Endometrial microvascular endothelial cells (primary cell): Measurements from ENCODE around the gene CDKL4. TPM values are rescaled to one million over a fixed set of nuclear protein-coding genes. Genes with fewer than 3 reads are reported as not detected.

Source experiments
- in situ Hi-C: cut with HindIII; loops from 2 replicates; pipeline ENCODE4 v1.10.0; 2017; ENCODE audit warnings: low sequenced_read_pairs, low pct_unique_long_range_greater_than_20kb; ENCODE audit errors: inconsistent ontology term
- total RNA-seq: library from RNA; depleted of rRNA; stranded (reverse); fragments of >200 nt; gene quantifications from one replicate; pipeline ENCODE4 v1.2.3, GENCODE V29; 2015; ENCODE audit errors: inconsistent ontology term

Gene CDKL4
- total RNA-seq, 1 donor from 2014 or later: not detected

- in situ Hi-C loops: no loop called here
These were observed 110.4 kb downstream of the CDKL4 start for GRCh38 chr2:39133215-39133851.

GRCh38 chr2:39128919-39129391, 114.8 kb downstream of the CDKL4 start:
- in situ Hi-C loops: no loop called here

GRCh38 chr2:39127973-39128372, 115.8 kb downstream of the CDKL4 start:
- in situ Hi-C loops: no loop called here

Other genes with a start within 250 kb of the CDKL4 start
- 10.0 TPM for gene SOS1, start 122.9 kb downstream of the CDKL4 start, total RNA-seq
- 12.4 TPM for gene MAP4K3, start 193.3 kb upstream of the CDKL4 start, total RNA-seq